GM21390 (cell line): ENCODE results near the gene TGFBRAP1.
"Not testable (repeated sequence)": the region's sequence is repeated elsewhere in the genome, so short reads cannot be mapped to it uniquely, and the experiment has no call there.

Source experiments
- ATAC-seq: cut with Tn5 transposase; IDR thresholded peaks from one replicate; pipeline ENCODE4 v1.9.1; 2021; ENCODE audit not compliant: unreplicated experiment

Gene TGFBRAP1

DNA sequence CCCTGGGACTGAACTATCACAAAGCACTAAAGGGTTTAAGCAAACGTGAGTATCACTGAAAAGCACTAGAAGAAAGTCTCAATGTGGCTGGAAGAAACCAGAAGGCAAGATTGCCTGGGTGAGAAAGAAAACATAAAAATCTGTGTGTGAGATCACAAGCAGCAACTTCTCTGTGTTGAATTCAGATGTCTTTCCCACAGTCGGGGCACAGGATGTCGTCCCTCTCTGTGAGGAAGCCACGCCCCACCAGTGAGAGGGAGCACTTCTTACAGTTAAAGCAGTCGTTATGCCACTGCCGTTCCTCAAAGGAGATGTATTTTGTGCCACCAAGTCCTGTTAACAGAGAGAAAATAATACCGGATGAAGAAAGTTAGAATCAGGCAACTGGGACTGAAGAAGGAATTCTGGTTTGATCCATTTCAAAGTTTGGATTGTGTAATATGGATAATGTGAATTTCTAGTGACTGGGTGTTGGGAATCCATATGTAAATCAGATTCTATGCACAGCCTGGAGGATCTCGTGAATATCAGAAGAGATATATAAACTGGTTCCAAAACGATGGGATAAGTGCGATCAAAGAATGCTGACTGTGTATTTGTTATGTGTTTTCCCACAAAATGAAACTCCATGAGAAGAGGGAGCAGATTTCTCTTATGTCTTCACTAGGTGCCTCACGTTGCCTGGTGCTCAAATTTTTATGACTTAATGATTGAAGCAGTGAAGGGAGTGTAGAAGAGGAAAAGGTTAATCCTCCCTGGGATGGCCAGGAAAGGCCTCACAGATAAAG is 31.8 kb upstream of the TGFBRAP1 start:
- ATAC-seq, result no peak

DNA sequence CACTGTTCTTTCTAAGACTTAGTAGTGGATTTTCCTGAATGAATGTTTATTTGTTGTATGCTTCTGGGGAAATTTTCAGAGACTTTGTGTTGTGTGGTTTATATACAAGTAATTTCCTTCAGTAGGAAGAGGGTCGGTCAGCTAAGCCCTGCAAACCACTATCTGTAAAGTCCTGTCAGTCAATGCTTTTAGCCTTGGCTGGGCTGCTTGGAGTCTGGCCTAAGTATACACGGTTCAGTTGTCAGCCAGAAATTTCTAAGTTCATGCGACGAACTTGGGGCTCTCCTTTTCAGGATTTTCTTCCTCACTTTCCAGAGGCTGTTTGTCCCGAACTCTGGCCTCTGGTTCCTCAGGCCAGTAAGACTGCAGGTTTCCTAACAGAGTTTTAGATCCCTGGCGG is 29.1 kb upstream of the TGFBRAP1 start:
- no peak for ATAC-seq

DNA sequence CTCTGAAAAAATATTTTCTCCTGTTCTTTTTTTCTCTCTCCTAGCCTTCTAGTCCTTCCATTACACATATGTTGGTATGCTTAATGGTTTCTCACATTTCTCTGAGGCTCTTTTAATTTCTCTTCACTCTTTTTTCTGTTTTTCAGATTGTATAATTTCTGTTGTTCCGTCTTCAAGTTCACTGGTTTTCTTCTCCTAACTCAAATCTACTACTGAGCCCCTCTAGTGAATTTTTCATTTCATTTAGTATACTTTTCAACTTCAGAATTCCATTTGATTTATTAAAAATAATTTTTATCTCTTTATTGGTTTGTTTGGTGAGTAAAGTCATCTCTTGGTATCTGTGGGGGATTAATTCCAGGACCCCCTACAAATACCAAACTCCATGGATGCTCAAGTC is 27.6 kb upstream of the TGFBRAP1 start:
- no peak for ATAC-seq

DNA sequence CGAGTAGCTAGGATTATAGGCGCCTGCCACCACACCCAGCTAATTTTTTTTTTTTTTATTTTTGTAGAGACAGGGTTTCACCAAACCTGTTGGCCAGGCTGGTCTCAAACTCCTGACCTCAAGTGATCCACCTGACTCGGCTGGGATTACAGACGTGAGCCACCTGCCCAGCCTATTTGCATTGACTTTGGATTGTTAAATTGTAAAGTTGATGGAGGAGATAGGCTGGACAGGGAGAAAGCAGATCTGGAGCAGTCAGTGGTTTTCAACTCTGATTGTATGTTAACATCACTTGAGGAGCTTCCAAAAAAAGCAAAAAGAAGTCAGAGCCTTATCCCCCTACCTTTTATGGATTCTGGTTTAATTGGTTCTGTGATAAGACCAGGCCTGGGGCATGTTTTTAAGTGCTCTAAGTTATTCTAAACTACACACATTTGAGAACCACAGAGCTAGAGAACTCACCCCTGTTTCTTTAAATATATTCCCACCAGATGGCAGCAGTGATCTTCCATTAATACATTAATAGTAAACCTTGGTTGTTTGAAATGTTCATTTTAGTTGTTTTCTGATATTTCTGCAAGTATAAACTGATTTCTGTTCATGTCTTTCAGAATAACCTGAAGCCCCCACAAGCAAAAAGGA is 15.3 kb upstream of the TGFBRAP1 start:
- ATAC-seq, result no peak

DNA sequence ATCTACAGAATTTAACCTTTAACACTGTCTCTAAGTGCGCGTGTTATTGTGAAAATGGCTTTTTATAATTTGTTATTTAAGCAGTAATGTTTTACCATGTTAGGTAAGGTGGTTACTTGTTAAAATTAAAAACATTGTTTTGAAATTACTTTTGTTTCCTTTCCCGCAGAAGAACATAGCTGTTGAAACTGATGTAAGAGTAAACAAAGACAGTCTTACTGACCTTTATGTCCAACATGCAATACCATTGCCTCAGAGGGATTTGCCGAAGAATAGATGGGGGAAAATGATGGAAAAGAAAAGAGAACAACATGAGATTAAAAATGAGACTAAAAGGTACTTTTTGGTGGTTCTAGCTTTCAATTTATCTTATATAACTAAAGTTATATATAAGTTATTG is 9.9 kb upstream of the TGFBRAP1 start:
- ATAC-seq, result no peak

DNA sequence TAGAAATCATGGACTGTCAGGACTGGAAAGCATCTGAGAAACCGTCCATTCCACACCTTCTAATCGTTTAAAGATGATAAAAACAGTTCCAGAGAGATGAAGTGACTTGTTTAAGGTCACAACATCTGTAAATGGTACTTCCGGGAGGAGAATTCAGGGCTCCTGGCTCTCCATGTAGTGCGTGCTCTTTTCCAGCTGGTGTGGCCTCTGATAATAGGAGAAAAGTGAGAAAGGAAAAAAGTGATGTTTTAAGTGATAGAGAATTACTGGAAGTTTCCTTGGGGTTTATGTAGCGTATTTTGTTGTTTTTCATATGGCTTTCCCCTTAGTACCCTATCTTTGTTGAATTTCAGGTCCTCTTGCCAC is 8.5 kb upstream of the TGFBRAP1 start:
- ATAC-seq, result peak; percentile 25

DNA sequence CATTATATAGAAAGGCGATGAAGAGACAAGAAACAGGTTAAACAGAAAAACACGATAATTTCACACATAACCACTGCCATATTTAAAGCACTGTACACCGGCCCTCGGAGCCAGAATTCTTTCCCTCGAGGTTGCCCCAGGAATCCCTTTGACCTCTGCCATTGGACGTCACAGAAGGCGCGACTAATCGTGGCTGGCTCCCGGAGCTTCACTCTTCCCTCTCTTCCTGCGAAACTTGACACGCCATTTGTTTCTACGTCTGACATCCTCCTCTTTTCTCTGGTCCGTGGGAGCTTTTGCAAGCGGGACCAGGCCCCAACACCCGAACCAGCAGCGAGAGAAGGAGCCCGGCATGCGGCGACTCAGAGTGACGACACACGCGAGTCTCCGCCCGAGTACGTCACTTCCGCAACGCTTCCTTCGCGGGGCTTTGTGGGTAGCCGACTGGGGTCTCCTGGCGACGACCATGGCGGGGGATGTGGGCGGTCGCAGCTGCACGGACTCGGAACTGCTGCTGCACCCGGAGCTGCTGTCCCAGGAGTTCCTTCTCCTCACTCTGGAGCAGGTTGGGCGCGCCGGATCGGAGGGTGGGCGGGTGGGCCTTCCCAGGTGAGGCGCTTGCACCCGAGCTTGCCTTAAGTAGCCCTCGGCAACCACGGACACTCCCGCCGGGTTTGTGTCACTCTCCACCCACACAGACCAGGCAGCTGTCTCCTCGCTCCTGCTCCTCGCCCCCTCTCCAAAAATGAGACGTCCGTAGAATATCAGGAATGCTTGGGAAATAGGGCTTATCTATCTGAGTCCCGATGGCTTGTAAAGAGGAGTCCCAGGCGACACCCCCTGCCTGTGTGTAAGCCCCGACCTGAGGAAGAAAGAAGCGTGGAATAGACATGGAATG is 7.8 kb upstream of the TGFBRAP1 start, which contains the start of gene C2orf49:
C2orf49 (plus strand) TSS at position 419 of the 898 bp plus-strand sequence; CDS start at position 467, 48 bp downstream.
- ATAC-seq, result peak; percentile 89

DNA sequence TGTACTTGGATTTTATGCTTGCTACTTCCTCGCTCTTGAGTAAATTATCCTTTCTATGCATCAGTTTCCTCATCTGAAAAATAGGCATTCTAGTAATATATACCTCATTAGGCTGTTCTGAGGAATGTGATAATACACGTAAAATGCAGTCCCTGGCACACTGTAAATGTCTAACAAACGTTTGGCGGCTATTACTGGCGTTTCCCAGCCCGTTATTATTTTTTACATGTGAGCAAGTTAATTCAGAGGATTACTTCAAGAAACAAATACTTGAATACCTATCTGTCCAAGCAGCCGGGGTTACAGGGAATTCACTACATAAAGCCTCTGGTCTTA is 7.2 kb upstream of the TGFBRAP1 start:
- no peak for ATAC-seq

DNA sequence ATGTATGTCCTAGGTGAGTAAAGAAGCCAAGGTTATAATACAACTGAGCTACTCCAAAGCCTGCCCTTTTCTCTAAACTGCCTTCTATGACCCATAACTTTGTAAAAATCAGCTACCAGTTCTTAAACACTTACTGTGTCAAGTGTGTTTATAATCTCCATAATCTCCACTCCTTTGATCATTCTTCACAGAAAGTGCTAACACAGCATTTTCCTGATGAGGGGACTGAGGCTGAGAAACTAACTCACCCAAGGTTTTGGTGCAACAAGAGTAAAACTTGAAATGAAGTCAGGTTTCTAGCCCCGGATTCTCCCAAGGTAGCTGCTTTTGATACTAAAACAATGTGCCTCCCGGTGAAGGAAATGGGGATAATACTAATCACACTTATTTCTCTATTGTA is 5.9 kb upstream of the TGFBRAP1 start:
- ATAC-seq, result no peak

DNA sequence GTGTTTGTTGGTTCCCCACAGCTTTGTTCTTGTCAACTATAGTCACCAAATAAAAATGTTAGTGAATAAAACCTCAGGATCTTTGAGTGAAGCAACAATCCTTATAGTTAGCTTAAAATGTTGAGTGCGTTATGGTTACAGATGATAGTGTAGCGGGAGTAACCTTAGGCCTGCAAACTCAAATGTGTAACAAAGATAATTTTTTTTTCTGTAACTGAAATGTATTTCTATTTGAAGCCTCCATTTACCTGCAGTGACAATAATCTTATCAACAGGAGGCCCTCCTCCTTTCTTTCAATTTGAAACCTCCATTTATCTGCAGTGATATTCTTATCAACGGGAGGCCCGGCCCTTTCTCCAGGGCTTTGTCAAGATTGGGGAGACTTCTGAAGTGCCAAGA is 4.7 kb upstream of the TGFBRAP1 start:
- no peak for ATAC-seq

DNA sequence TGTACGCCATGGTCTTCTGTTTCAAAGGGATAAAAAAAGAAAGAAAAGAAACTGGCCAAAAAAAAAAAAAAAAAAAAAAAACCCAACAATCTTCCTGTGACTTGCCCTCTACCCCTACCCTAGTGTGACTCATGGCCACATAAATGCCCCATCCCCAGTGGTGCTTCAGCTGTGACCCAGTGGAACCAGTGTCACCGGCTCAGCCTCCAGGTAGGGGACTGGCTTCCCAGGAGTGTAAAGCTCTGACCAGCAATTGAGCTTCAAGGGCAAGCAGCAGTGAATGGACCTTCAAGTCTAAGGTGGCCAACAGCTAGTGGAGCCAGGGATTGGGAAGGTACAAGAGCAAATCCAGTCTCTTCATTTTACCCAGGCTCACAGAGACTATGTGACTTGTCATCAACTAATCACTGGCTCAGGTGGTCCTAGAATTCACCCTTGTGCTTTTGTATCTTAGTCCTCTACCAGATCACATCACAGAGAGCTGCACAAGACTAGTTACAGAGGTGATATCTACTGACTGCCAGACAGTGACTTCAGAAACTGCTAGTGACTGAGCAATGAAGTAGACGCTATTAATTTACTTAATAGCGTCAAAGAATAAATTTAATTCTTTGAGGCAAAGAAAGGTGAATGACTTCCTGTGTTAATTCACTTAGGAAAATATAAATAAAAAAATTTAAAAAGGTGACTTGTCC is 1.3 kb upstream of the TGFBRAP1 start:
- no peak for ATAC-seq

DNA sequence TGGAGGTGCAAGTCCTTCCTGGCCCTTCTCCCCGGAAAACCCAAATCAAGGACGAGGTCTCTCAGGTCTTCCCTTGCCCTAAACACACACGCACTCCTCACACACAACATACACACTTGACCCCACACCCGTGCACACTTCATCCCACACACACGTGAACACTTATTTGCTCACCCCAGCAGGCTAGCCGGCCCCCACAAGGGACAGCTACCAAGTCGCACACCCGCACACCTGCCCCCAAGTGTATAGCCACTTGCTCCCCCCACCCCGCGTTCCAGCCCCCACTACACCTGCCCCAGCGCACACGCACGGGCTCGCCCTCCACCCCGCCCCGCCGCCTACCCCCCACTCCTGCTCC is 359 bp downstream of the TGFBRAP1 start:
- ATAC-seq, result peak; percentile 4

DNA sequence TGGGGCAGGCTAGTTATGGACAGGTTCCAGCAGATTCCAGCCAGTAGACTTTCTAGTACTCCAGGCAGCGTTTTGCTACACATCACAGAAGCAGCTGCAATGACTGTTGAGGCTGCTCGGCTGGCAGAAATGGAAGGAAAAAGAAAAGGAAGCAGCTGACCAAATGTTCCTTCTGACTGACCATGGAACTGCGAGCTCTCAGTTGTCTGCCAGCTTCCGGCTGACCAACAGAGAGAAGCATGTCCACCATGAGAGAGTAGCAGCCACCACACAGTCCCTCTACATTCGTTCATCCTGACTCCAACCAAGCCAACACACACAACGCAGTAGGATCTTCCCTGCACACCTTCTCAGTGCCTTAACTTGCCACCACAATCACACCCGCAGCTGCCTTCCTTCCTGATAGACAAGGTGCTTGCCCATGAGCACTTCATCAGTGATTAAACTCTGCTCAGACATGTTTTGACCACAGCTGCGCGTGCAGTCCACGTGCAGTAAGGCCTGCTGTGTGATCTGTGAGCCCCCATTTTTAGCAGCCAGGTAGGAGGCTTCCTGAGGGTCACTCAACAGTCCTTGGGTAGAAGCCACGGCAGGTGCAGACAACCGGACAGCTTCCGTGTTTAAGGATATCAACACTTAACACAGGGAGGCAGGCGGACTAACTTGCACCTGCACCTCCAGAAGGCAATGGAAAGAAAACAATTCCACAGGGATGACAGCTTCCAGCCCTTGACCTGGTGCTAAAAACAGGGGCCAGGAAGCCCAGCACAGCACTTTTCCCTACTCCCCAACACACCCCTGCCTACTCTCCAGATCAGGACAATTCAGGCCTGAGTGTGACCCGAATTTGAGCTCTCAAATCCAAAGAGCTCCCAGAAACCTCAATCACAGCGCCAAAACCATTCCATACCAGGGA is 996 bp downstream of the TGFBRAP1 start:
- ATAC-seq, result no peak

DNA sequence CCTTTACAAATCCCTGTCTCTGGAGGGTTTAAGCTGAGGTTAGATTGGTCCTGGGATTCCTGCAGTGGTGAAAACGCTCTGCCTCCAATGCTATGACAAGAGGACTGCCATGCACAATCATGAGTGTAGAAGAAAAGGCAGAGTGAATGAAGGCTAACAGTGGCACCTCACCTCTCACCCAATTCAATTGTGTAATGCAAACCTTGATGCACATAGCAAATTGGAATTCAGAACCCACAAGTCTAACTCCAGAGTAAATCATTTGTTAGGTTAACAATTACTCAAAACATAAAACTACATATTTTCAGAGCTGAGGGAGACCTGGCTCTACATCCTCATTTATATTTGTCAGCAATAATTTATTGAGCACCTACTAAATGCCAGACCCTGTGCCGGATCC is 1.8 kb downstream of the TGFBRAP1 start:
- no peak for ATAC-seq

DNA sequence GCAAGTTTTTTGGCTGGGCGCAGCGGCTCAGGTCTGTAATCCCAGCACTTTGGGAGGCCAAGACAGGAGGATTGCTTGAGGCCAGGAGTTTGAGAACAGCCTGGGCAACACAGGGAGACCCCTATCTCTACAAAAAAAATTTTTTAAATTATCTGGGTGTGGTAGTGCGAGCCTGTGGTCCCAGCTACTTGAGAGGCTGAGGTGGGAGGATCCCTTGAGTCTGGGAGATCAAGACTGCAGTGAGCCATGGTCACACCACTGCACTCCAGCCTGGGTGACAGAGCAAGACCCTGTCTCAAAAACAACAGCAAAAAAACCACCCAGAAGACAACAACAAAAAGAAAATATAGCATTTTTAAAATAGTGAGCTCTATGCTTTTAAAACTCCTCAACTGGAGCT is 2.3 kb downstream of the TGFBRAP1 start:
- ATAC-seq, result not testable (repeated sequence)

DNA sequence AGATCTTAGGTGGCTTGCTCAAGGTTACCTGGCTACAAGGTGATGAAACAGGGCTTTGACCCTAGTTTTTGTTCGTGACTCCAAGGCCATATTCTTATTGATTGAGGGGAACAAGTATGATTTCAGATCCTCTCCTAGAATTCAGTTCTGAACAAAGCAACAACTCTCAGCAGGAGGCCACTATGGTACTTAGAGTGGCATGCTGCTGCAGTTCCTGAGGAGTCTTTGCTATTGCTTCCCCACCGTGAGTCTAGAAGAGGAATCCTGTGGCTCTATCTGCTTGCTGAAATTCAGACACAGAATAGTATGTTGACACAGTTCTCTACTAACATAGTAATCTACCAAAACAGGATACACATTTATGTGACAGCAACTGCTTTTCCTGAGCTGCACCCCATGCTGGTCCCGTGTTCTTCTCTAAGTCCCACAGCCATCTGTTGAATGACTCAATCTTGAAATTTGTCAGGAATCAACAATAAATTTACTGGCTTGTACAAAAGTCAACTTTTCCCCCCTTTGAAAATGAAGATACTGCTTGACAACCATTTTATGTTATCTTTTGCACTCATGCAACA is 4.1 kb downstream of the TGFBRAP1 start:
- no peak for ATAC-seq

DNA sequence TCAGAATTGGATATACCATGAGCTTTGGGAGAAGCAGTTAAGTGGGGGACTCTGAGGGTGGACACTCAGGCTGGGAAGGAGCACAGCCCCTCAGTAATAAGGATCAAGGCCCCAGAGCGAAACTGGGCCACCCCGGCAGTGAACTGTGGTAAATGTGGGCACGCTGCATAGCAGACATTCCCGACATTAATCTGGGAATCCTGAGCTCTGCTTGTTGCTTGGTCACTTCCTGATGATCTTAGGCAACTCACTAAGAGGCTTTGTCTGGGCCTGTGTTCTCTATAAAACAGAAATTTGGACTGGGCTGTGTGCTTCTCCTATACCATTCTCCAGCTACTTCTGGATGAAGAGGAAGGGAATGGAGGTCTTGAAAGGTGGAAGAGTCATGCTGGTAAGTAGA is 4.8 kb downstream of the TGFBRAP1 start:
- no peak for ATAC-seq

DNA sequence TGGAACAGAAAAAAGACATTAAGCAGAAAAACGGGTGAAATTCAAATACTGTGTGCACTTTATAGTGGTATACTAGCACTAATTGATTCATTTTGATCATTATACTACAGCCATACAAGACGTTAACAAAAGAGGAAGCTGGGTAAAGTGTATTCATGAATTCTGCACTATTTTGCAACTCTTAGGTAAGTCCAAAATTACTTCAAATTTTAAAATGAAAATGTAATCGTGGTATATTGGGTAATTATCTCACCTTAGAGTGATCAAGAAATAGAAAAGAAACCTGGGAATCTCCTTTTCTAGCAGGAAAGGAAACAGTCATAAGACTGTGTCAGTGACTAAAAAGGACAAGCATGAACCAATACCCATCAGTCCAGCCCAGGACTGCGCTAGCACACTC is 5.4 kb downstream of the TGFBRAP1 start:
- no peak for ATAC-seq

DNA sequence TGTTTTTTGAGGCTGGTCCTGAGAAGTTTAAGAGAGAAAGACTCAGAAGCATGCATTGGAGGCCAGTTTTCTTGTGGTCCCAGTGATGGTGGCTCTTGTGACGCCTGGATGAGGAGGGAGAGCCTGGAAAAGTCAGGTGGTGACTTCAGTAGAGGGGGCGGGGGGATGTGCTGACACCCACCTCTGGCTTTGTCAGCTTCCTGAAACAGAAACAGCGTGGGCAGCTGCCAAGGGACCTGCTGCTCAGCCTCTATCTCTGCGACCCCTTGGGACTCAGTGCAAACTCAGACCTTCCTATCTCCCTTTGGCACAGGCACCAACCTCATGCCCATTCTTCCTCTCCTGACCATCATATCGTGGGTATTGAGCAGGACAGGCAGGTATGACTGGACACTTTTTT is 6.4 kb downstream of the TGFBRAP1 start:
- no peak for ATAC-seq
